Endodermal cell (in vitro differentiated cells): ENCODE measurements around the gene ATAD2B. TPM values are rescaled to one million over a fixed set of nuclear protein-coding genes. Genes with fewer than 3 reads are reported as not detected.

ENCODE experiments used
- DNase-seq: peaks from one replicate; pipeline ENCODE4 v3.0.0-alpha.2; 2017
- H3K27ac ChIP-seq: 2 replicates; pipeline ENCODE4 v1.5.1; 2013; ENCODE audit warnings: mild to moderate bottlenecking, low read depth, low read length, moderate library complexity
- H3K27me3 ChIP-seq: 2 replicates; pipeline ENCODE4 v1.6.1; 2013; ENCODE audit warnings: mild to moderate bottlenecking, low read length, moderate library complexity; ENCODE audit not compliant: insufficient read depth, control insufficient read depth, poor library complexity, severe bottlenecking
- H3K36me3 ChIP-seq: 2 replicates; pipeline ENCODE4 v1.7.0; 2013; ENCODE audit warnings: mild to moderate bottlenecking, low read length, moderate library complexity; ENCODE audit not compliant: control insufficient read depth, insufficient read depth
- H3K4me1 ChIP-seq: one replicate; pipeline ENCODE4 v1.7.0; 2013; ENCODE audit warnings: low read length; ENCODE audit not compliant: control insufficient read depth, insufficient read depth
- H3K4me3 ChIP-seq: 2 replicates; pipeline ENCODE4 v1.5.1; 2013; ENCODE audit warnings: mild to moderate bottlenecking, low read length, moderate library complexity
- H3K9ac ChIP-seq: 2 replicates; pipeline ENCODE4 v1.6.1; 2013; ENCODE audit warnings: mild to moderate bottlenecking, low read length, moderate library complexity; ENCODE audit not compliant: poor library complexity, severe bottlenecking; ENCODE audit errors: extremely low read depth
- H3K9me3 ChIP-seq: 2 replicates; pipeline ENCODE4 v1.6.1; 2013; ENCODE audit warnings: mild to moderate bottlenecking, low read length, moderate library complexity; ENCODE audit not compliant: control insufficient read depth
- H3K27ac Mint-ChIP-seq: 2 replicates; pipeline ENCODE4 v1.8.0; 2020; ENCODE audit warnings: mixed read lengths
- H3K27me3 Mint-ChIP-seq: 2 replicates; pipeline ENCODE4 v1.8.0; 2021; ENCODE audit warnings: mild to moderate bottlenecking, mixed read lengths; ENCODE audit not compliant: insufficient read depth
- H3K36me3 Mint-ChIP-seq: 2 replicates; pipeline ENCODE4 v1.8.0; 2020; ENCODE audit warnings: low read depth, mixed read lengths
- H3K4me1 Mint-ChIP-seq: 2 replicates; pipeline ENCODE4 v1.8.0; 2020; ENCODE audit warnings: mixed read lengths
- H3K4me3 Mint-ChIP-seq: 2 replicates; pipeline ENCODE4 v1.8.0; 2020; ENCODE audit warnings: mild to moderate bottlenecking, moderate library complexity, mixed read lengths
- H3K9me3 Mint-ChIP-seq: 2 replicates; pipeline ENCODE4 v1.8.0; 2020; ENCODE audit warnings: mild to moderate bottlenecking, mixed read lengths
- CTCF ChIP-seq: fragments of 200-600 bp; sonication (generic); conservative IDR thresholded peaks from 2 replicates; pipeline ENCODE4 v1.5.0; 2021; ENCODE audit warnings: antibody characterized with exemption, mild to moderate bottlenecking
- WGBS, 2 experiments: methylation state at CpG; one replicate each; pipeline versions ENCODE4 v1.1.5 to v1.1.7; 2013; ENCODE audit warnings: missing lambda C conversion rate in 2 of 2, mixed read lengths in 1 of 2; ENCODE audit not compliant: insufficient coverage in 1 of 2, insufficient read length in 1 of 2; 5-methylcytosine and 5-hydroxymethylcytosine counted together
- total RNA-seq, 2 donors: library from RNA; stranded (reverse); fragmentation: NEBNext Ultra II Directional in 1 of 2; extraction: Animal tissue kit (Norgen Biotek cat#: 25700) in 1 of 2; gene quantifications; 2 replicates in 1 of 2; 3 replicates in 1 of 2; pipeline ENCODE4 v1.2.1, GENCODE V29; 2021

ATAD2B gene
- total RNA-seq, 2 donors from 2014 or later: 18.6 to 20.7 TPM

- Histone ChIP-seq H3K27me3 (no peaks in the 10 kb centered on the region), H3K9me3 (peaks cover 29% of the 10 kb centered on the region), H3K9ac (no peak overlapping the region), H3K4me1 (no peaks in the 10 kb centered on the region), H3K27ac (no peak overlapping the region), H3K36me3 (peaks cover 6% of the 10 kb centered on the region), H3K4me3 (no peak overlapping the region)
- no peak for TF ChIP-seq CTCF
- Mint-ChIP-seq H3K27ac (peak overlapping the region; percentile 0), H3K4me3 (no peak overlapping the region), H3K9me3 (peaks cover 23% of the 10 kb centered on the region), H3K36me3 (peaks cover 24% of the 10 kb centered on the region), H3K27me3 (no peaks in the 10 kb centered on the region), H3K4me1 (peaks cover 4% of the 10 kb centered on the region)
- no peak for DNase-seq
- WGBS, 2 experiments: 91 to 100% methylated on average over 1 to 5 of the region's 5 CpGs
Observed at GRCh38 chr2:23719716-23720115, 207.2 kb downstream of the ATAD2B start.

DNA sequence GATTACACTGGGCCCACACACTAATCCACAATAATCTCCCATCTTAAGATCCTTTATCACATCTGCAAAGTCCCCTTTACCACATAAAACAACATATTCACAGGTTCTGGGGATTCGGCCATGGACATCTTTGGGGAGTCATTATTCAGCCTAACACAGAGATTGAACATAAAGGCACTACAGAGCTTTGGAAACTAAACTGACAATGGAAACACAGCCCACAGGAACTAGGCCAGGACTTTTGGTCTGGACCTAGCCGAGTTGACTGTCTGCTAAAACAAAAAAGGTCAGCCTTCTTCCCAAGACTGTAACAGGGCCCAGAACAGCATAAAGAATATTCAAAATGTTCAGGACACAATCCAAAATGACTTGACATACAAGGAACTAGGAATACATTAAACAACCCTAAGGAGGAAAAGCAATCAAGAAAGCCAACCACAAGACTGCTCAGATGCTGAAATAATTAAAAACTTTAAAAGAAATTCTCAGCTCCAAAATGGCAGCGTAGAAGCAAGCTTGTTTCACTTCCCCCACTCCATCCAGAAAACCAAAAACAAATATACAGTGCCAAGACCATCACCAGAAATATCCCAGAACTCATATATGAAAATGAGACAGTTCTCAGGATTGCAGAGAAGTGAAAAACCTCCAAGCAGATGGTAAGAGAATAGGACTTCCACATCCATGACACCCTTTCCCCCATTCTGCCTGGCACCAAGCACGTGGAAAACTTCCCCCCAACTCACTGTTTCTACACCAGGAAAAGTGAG is 207.8 kb downstream of the ATAD2B start:
- peaks cover 6% of the 10 kb centered on the region for H3K36me3 ChIP-seq
- no peak for TF ChIP-seq CTCF
- no peaks in the 10 kb centered on the region for H3K4me1 ChIP-seq
- DNase-seq: no peak
- WGBS, 2 experiments: 88 to 95% methylated on average over 2 to 4 of the region's 4 CpGs
- no peak overlapping the region for H3K9ac ChIP-seq
- Mint-ChIP-seq H3K4me1 (peaks cover 4% of the 10 kb centered on the region), H3K27me3 (no peaks in the 10 kb centered on the region), H3K36me3 (peaks cover 21% of the 10 kb centered on the region), H3K4me3 (no peak overlapping the region), H3K9me3 (peaks cover 20% of the 10 kb centered on the region), H3K27ac (no peak overlapping the region)
- H3K4me3 ChIP-seq: no peak overlapping the region
- H3K27me3 ChIP-seq: no peaks in the 10 kb centered on the region
- no peak overlapping the region for H3K27ac ChIP-seq
- H3K9me3 ChIP-seq: peaks cover 25% of the 10 kb centered on the region

DNA sequence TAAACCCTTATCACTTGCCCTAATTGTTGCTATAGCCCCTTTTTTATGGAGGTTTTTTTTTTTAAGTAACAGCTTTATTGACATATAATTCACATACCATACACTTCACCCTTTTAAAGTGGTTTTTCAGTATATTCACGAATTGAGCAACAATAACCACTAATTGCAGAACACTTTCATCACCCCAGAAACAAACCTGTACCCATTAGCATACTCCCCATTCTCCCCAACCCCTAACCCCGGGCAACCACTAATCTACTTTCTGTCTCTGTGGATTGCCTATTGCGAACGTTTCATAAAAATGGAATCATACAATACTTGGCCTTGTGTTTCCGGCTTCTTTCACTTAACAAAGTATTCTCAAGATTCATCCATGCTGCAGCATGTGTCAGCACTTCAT is 213.6 kb downstream of the ATAD2B start:
- WGBS, 2 experiments: 91 to 95% methylated on average over 4 to 5 of the region's 5 CpGs
- DNase-seq: no peak
- no peak for TF ChIP-seq CTCF
- Mint-ChIP-seq H3K9me3 (no peaks in the 10 kb centered on the region), H3K4me1 (peaks cover 19% of the 10 kb centered on the region), H3K4me3 (no peak overlapping the region), H3K27ac (peak overlapping the region; percentile 7), H3K27me3 (no peaks in the 10 kb centered on the region), H3K36me3 (no peaks in the 10 kb centered on the region)
- no peak overlapping the region for H3K9ac ChIP-seq
- no peak overlapping the region for H3K27ac ChIP-seq
- H3K36me3 ChIP-seq: no peaks in the 10 kb centered on the region
- H3K4me1 ChIP-seq: peaks cover 13% of the 10 kb centered on the region
- no peak overlapping the region for H3K4me3 ChIP-seq
- H3K9me3 ChIP-seq: no peaks in the 10 kb centered on the region
- H3K27me3 ChIP-seq: no peaks in the 10 kb centered on the region
